WTC11 (cell line): ENCODE results near the gene NAALADL1. TPM values are rescaled to one million over a fixed set of nuclear protein-coding genes. Genes with fewer than 3 reads are reported as not detected.

Source experiments
- ATAC-seq: fragments of 200-7000 bp; cut with Tn5 transposase; 2 replicates; pipeline ENCODE4 v1.10.0; 2021; ENCODE audit warnings: mild to moderate bottlenecking, moderate library complexity
- CTCF ChIA-PET: fragments of 300-600 bp; sonication (Branson Sonifier 250); formaldehyde crosslinking; loops from one replicate; lab custom pipeline; 2021; ENCODE audit warnings: antibody characterized with exemption; lab: Charles Lee
- POLR2A ChIA-PET: fragments of 350-600 bp; sonication (Branson Sonifier 250); formaldehyde crosslinking; loops from one replicate; lab custom pipeline; 2021; ENCODE audit warnings: antibody characterized with exemption; lab: Charles Lee
- DNase-seq: peaks from one replicate; pipeline ENCODE4 v3.0.0; 2021; ENCODE audit warnings: low spot score
- H3K27ac Mint-ChIP-seq: 2 replicates; pipeline ENCODE4 v1.8.0; 2021; ENCODE audit warnings: mixed read lengths
- H3K27me3 Mint-ChIP-seq: 2 replicates; pipeline ENCODE4 v1.8.0; 2021; ENCODE audit warnings: low read depth, mild to moderate bottlenecking, moderate library complexity, mixed read lengths
- H3K36me3 Mint-ChIP-seq: 2 replicates; pipeline ENCODE4 v1.8.0; 2021; ENCODE audit warnings: mixed read lengths
- H3K4me1 Mint-ChIP-seq: 2 replicates; pipeline ENCODE4 v1.8.0; 2022; ENCODE audit warnings: mixed read lengths
- H3K4me3 Mint-ChIP-seq: 2 replicates; pipeline ENCODE4 v1.8.0; 2021; ENCODE audit warnings: mild to moderate bottlenecking, moderate library complexity, mixed read lengths
- H3K9me3 Mint-ChIP-seq: 2 replicates; pipeline ENCODE4 v1.8.0; 2021; ENCODE audit warnings: mixed read lengths
- ARID4B ChIP-seq: sonication (generic); formaldehyde crosslinking; IDR thresholded peaks from 2 replicates; pipeline ENCODE4 v1.8.0; 2023; ENCODE audit warnings: missing genetic modification reagents, mild to moderate bottlenecking, borderline replicate concordance
- ATF3 ChIP-seq: sonication (generic); formaldehyde crosslinking; conservative IDR thresholded peaks from 2 replicates; pipeline ENCODE4 v1.8.1; 2022; ENCODE audit warnings: mild to moderate bottlenecking, missing genetic modification reagents
- E2F5 ChIP-seq: sonication (generic); formaldehyde crosslinking; IDR thresholded peaks from 2 replicates; pipeline ENCODE4 v1.8.1; 2022; ENCODE audit warnings: mild to moderate bottlenecking, moderate library complexity, missing genetic modification reagents
- ELF4 ChIP-seq: sonication (generic); formaldehyde crosslinking; IDR thresholded peaks from 2 replicates; pipeline ENCODE4 v1.8.1; 2022; ENCODE audit warnings: low read depth, mild to moderate bottlenecking, moderate library complexity, missing genetic modification reagents
- ESRRA ChIP-seq: sonication (generic); formaldehyde crosslinking; IDR thresholded peaks from 2 replicates; pipeline ENCODE4 v1.8.1; 2022; ENCODE audit warnings: mild to moderate bottlenecking, missing genetic modification reagents, borderline replicate concordance
- FOXP1 ChIP-seq: sonication (generic); formaldehyde crosslinking; IDR thresholded peaks from 2 replicates; pipeline ENCODE4 v1.8.0; 2022; ENCODE audit warnings: missing genetic modification reagents, mild to moderate bottlenecking, moderate library complexity, borderline replicate concordance
- HMGA2 ChIP-seq: fragments of 250-450 bp; sonication (Bioruptor Pico); IDR thresholded peaks from 2 replicates; pipeline ENCODE4 v1.4.0; 2021; ENCODE audit warnings: mild to moderate bottlenecking, moderate library complexity
- MYBL2 ChIP-seq: sonication (generic); formaldehyde crosslinking; IDR thresholded peaks from 2 replicates; pipeline ENCODE4 v1.8.1; 2023; ENCODE audit warnings: mild to moderate bottlenecking, moderate library complexity, missing genetic modification reagents
- NR1H2 ChIP-seq: sonication (generic); formaldehyde crosslinking; IDR thresholded peaks from 2 replicates; pipeline ENCODE4 v1.9.0; 2021; ENCODE audit warnings: mild to moderate bottlenecking, moderate library complexity, missing genetic modification reagents
- PREB ChIP-seq: sonication (generic); formaldehyde crosslinking; IDR thresholded peaks from 2 replicates; pipeline ENCODE4 v1.8.1; 2022; ENCODE audit warnings: mild to moderate bottlenecking, missing genetic modification reagents, moderate library complexity, borderline replicate concordance
- SMAD4 ChIP-seq: sonication (generic); formaldehyde crosslinking; IDR thresholded peaks from 2 replicates; pipeline ENCODE4 v1.8.0; 2022; ENCODE audit warnings: mild to moderate bottlenecking, missing genetic modification reagents
- TCF7 ChIP-seq: sonication (generic); formaldehyde crosslinking; IDR thresholded peaks from 2 replicates; pipeline ENCODE4 v1.8.0; 2022; ENCODE audit warnings: mild to moderate bottlenecking, low read depth, missing genetic modification reagents, moderate library complexity
- TEAD1 ChIP-seq: sonication (generic); formaldehyde crosslinking; IDR thresholded peaks from 2 replicates; pipeline ENCODE4 v1.8.0; 2022; ENCODE audit warnings: mild to moderate bottlenecking, missing genetic modification reagents
- USF2 ChIP-seq: sonication (generic); formaldehyde crosslinking; IDR thresholded peaks from 2 replicates; pipeline ENCODE4 v1.8.1; 2023; ENCODE audit warnings: mild to moderate bottlenecking, missing genetic modification reagents, moderate library complexity
- ZNF532 ChIP-seq: fragments of 250-450 bp; sonication (Bioruptor Pico); IDR thresholded peaks from 2 replicates; pipeline ENCODE4 v1.9.0; 2021; ENCODE audit warnings: mild to moderate bottlenecking, borderline replicate concordance
- total RNA-seq: library from RNA; stranded (reverse); gene quantifications from 3 replicates; pipeline ENCODE4 v1.2.3, GENCODE V29; 2021
- TF ChIP-seq, protein P1 (sequence below): fragments of 200-600 bp; IDR thresholded peaks from 2 replicates; pipeline ENCODE4 v1.8.0; 2022; ENCODE audit warnings: antibody characterized with exemption
- TF ChIP-seq, protein P2 (sequence below): sonication (generic); formaldehyde crosslinking; IDR thresholded peaks from 2 replicates; pipeline ENCODE4 v1.8.0; 2022; ENCODE audit warnings: mild to moderate bottlenecking, missing genetic modification reagents

Gene NAALADL1
- total RNA-seq, 1 experiment from 2014 or later = 4.5 TPM

DNA sequence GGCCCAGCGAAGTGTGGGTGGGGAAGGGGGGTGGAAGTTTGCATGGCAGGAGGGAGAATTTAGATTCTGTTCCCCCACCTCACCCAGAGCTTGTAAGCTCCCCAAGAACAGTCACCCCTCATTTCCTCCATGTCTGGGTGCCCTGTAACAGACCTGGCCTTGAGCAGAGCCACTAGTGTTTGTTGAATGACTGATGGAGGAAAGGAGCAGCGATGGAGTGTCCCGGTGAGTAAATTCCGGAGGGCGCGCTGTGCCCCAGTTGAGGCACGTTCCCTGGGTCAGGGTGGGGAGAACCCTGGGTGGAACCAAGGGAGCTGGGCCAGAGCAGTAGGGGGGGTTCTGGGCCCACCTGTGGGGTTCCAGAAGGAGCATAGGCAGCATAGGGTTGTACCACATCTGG is 827 bp downstream of the NAALADL1 start:
- TF ChIP-seq MYBL2 (CRISPR knock-in tag) (no peak), FOXP1 (CRISPR knock-in tag) (no peak), NR1H2 (CRISPR knock-in tag) (no peak), ESRRA (CRISPR knock-in tag) (no peak)
- TF ChIP-seq, protein P1, sequence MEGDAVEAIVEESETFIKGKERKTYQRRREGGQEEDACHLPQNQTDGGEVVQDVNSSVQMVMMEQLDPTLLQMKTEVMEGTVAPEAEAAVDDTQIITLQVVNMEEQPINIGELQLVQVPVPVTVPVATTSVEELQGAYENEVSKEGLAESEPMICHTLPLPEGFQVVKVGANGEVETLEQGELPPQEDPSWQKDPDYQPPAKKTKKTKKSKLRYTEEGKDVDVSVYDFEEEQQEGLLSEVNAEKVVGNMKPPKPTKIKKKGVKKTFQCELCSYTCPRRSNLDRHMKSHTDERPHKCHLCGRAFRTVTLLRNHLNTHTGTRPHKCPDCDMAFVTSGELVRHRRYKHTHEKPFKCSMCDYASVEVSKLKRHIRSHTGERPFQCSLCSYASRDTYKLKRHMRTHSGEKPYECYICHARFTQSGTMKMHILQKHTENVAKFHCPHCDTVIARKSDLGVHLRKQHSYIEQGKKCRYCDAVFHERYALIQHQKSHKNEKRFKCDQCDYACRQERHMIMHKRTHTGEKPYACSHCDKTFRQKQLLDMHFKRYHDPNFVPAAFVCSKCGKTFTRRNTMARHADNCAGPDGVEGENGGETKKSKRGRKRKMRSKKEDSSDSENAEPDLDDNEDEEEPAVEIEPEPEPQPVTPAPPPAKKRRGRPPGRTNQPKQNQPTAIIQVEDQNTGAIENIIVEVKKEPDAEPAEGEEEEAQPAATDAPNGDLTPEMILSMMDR = no peak
- H3K27me3 Mint-ChIP-seq = no peaks in the 10 kb centered on the region; the same call in 1 of the 2 replicates
- H3K4me1 Mint-ChIP-seq = peaks cover 2% of the 10 kb centered on the region
- H3K27ac Mint-ChIP-seq = no peak overlapping the region
- no peak for DNase-seq
- CTCF ChIA-PET = interaction anchor here (0.7 kb wide), 1 partner anchor 43 kb away, joined by 3 read pairs; the partner anchor contains the start of gene ARL2
- POLR2A ChIA-PET = no interaction called here
- H3K36me3 Mint-ChIP-seq = no peaks in the 10 kb centered on the region
- no peak overlapping the region for H3K4me3 Mint-ChIP-seq
- no peak for ATAC-seq
- H3K9me3 Mint-ChIP-seq = no peaks in the 10 kb centered on the region

DNA sequence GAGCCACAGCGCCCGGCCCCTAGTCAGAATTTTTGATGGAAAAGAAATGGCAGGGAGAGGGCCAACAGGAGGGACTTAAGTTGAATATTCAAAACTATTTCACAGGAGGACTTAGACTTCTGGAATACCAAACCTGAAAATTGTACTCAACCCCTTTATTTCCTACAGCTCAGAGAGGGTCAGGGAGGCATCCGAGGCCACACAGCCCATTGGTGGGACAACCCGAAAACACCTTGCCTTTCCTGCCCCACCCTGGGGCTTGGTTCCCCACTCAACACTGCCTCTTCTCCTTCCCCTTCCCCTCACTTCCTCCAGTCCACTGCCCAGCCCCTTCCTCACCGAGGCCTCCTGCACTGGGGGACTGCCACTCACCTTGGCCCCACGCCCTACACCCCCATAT is 1.4 kb downstream of the NAALADL1 start:
- Mint-ChIP-seq H3K4me1 (peaks cover 2% of the 10 kb centered on the region), H3K9me3 (no peaks in the 10 kb centered on the region), H3K4me3 (no peak overlapping the region), H3K27ac (no peak overlapping the region)
- ChIA-PET CTCF (interaction anchor here (0.7 kb wide), 2 partner anchors 9 to 43 kb away, joined by 3 read pairs; partner anchors contain the start of gene ARL2), POLR2A (interaction anchor here (0.5 to 0.7 kb wide), 2 partner anchors 54 to 196 kb away, joined by 3 read pairs; no protein-coding TSS in a partner anchor)
- TF ChIP-seq TEAD1 (no peak), ZNF532 (CRISPR knock-in tag) (no peak), ARID4B (CRISPR knock-in tag) (no peak)
- TF ChIP-seq, all 79 proteins: peak for 0
- DNase-seq (no peak), ATAC-seq (no peak)
- Mint-ChIP-seq H3K36me3 (no peaks in the 10 kb centered on the region), H3K27me3 (no peaks in the 10 kb centered on the region; the same call in 1 of the 2 replicates)

- H3K27me3 Mint-ChIP-seq = no peaks in the 10 kb centered on the region; the same call in 1 of the 2 replicates
- ChIA-PET POLR2A (no interaction called here), CTCF (no interaction called here)
- H3K9me3 Mint-ChIP-seq = no peaks in the 10 kb centered on the region
- H3K4me3 Mint-ChIP-seq = no peak overlapping the region
- no peak overlapping the region for H3K27ac Mint-ChIP-seq
- no peak for ATAC-seq
- H3K36me3 Mint-ChIP-seq = no peaks in the 10 kb centered on the region
- no peak for DNase-seq
- no peak for TF ChIP-seq PREB (CRISPR knock-in tag)
- TF ChIP-seq ELF4 = no peak
- TF ChIP-seq, protein P2, sequence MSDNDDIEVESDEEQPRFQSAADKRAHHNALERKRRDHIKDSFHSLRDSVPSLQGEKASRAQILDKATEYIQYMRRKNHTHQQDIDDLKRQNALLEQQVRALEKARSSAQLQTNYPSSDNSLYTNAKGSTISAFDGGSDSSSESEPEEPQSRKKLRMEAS (CRISPR knock-in tag) = no peak
- no peak for TF ChIP-seq USF2 (CRISPR knock-in tag)
- no peak for TF ChIP-seq E2F5 (CRISPR knock-in tag)
- TF ChIP-seq HMGA2 (CRISPR knock-in tag) = no peak
- no peak for TF ChIP-seq TCF7
- TF ChIP-seq ATF3 (CRISPR knock-in tag) = no peak
- TF ChIP-seq SMAD4 (CRISPR knock-in tag) = no peak
- no peaks in the 10 kb centered on the region for H3K4me1 Mint-ChIP-seq
These were observed 2.8 kb downstream of the NAALADL1 start for GRCh38 chr11:65055538-65055937.
